Neural cell (in vitro differentiated cells): ENCODE results near the gene TRIM59.

ENCODE experiments used
- EP300 ChIP-seq: fragments of 450-650 bp; conservative IDR thresholded peaks from 2 replicates; pipeline ENCODE4 v1.6.1; 2014; ENCODE audit warnings: antibody characterized with exemption, mild to moderate bottlenecking, moderate library complexity; ENCODE audit not compliant: poor library complexity, severe bottlenecking
- MXI1 ChIP-seq: fragments of 450-650 bp; conservative IDR thresholded peaks from 2 replicates; pipeline ENCODE4 v1.6.1; 2014; ENCODE audit warnings: antibody characterized with exemption, mild to moderate bottlenecking; ENCODE audit not compliant: poor library complexity, severe bottlenecking
- POLR2AphosphoS5 ChIP-seq: IDR thresholded peaks from 2 replicates; pipeline ENCODE4 v1.6.1; 2012
- TF ChIP-seq, protein P1 (sequence below): fragments of 450-650 bp; IDR thresholded peaks from 2 replicates; pipeline ENCODE4 v1.5.1; 2014; ENCODE audit warnings: antibody characterized with exemption, mild to moderate bottlenecking, moderate library complexity; ENCODE audit not compliant: poor library complexity, severe bottlenecking

DNA sequence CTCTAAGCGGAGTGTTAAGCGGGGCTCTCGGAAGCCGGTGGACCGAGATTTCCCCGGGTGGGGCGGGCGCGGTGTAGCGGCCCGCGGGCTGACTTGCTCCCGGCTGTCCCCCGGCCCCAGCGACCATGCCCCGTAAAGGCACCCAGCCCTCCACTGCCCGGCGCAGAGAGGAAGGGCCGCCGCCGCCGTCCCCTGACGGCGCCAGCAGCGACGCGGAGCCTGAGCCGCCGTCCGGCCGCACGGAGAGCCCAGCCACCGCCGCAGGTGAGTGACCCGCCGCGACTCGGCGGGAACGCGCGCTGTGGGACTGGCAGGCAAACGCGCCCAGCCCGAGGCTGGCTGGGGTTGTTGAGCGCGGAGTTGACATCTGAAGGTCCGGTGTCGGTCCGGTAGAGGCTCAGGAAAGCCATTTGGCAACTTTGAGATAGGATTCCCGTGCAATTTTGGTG lies 48.9 kb downstream of the TRIM59 start:
- TF ChIP-seq, protein P1, sequence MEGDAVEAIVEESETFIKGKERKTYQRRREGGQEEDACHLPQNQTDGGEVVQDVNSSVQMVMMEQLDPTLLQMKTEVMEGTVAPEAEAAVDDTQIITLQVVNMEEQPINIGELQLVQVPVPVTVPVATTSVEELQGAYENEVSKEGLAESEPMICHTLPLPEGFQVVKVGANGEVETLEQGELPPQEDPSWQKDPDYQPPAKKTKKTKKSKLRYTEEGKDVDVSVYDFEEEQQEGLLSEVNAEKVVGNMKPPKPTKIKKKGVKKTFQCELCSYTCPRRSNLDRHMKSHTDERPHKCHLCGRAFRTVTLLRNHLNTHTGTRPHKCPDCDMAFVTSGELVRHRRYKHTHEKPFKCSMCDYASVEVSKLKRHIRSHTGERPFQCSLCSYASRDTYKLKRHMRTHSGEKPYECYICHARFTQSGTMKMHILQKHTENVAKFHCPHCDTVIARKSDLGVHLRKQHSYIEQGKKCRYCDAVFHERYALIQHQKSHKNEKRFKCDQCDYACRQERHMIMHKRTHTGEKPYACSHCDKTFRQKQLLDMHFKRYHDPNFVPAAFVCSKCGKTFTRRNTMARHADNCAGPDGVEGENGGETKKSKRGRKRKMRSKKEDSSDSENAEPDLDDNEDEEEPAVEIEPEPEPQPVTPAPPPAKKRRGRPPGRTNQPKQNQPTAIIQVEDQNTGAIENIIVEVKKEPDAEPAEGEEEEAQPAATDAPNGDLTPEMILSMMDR, result no peak
- no peak for TF ChIP-seq MXI1
- TF ChIP-seq POLR2AphosphoS5, result no peak
- TF ChIP-seq EP300, result no peak
